Smooth muscle cell (in vitro differentiated cells): Measurements from ENCODE around the gene CFAP69. TPM values are rescaled to one million over a fixed set of nuclear protein-coding genes. Genes with fewer than 3 reads are reported as not detected.

ENCODE experiments used
- DNase-seq: peaks from one replicate; lab custom pipeline; 2025; ENCODE audit not compliant: unreplicated experiment; lab: John Stamatoyannopoulos, UW
- H2AFZ ChIP-seq: fragments of 200-600 bp; sonication (generic); 2 replicates; pipeline ENCODE4 v1.6.0; 2016; ENCODE audit warnings: antibody characterized with exemption, low read depth, mild to moderate bottlenecking
- H3F3A ChIP-seq: fragments of 200-600 bp; sonication (generic); 2 replicates; pipeline ENCODE4 v1.6.0; 2017; ENCODE audit warnings: antibody characterized with exemption, low read depth
- H3K27ac ChIP-seq: fragments of 200-600 bp; sonication (generic); 2 replicates; pipeline ENCODE4 v1.5.1; 2016; ENCODE audit warnings: low read depth, mild to moderate bottlenecking
- H3K27me3 ChIP-seq: fragments of 200-600 bp; sonication (generic); 2 replicates; pipeline ENCODE4 v1.6.1; 2016; ENCODE audit warnings: low read depth, mild to moderate bottlenecking
- H3K36me3 ChIP-seq: fragments of 200-600 bp; sonication (generic); 2 replicates; pipeline ENCODE4 v1.5.1; 2016; ENCODE audit warnings: low read depth
- H3K4me1 ChIP-seq: fragments of 200-600 bp; sonication (generic); 2 replicates; pipeline ENCODE4 v1.5.1; 2016; ENCODE audit warnings: low read depth
- H3K4me2 ChIP-seq: fragments of 200-600 bp; sonication (generic); 2 replicates; pipeline ENCODE4 v1.6.0; 2016; ENCODE audit warnings: mild to moderate bottlenecking
- H3K4me3 ChIP-seq: fragments of 200-600 bp; sonication (generic); 2 replicates; pipeline ENCODE4 v1.5.1; 2016; ENCODE audit warnings: mild to moderate bottlenecking
- H3K79me2 ChIP-seq: fragments of 200-600 bp; sonication (generic); 2 replicates; pipeline ENCODE4 v1.6.0; 2016; ENCODE audit warnings: low read depth, mild to moderate bottlenecking
- H3K9ac ChIP-seq: fragments of 200-600 bp; sonication (generic); 2 replicates; pipeline ENCODE4 v1.6.0; 2016; ENCODE audit warnings: low read depth
- H3K9me3 ChIP-seq: fragments of 200-600 bp; sonication (generic); replicated peaks from 2 replicates; pipeline ENCODE4 v1.5.1; 2016; ENCODE audit warnings: low read depth
- H4K20me1 ChIP-seq: fragments of 200-600 bp; sonication (generic); 2 replicates; pipeline ENCODE4 v1.6.0; 2016; ENCODE audit warnings: low read depth
- WGBS: methylation state at CpG from one replicate; pipeline ENCODE4 v1.1.7; 2016; ENCODE audit warnings: low lambda C conversion rate; 5-methylcytosine and 5-hydroxymethylcytosine counted together
- polyA plus RNA-seq: library from polyadenylated mRNA; unstranded; fragments of >200 nt; fragmentation: Nextera tagmentation; extraction: Ambion mirVana; gene quantifications from 2 replicates; pipeline ENCODE4 v1.2.1, GENCODE V29; 2016
- total RNA-seq: library from RNA; depleted of rRNA; stranded (reverse); fragments of >200 nt; gene quantifications from 2 replicates; pipeline ENCODE4 v1.2.3, GENCODE V29; 2014
- TF ChIP-seq, protein P1 (sequence below): fragments of 200-600 bp; sonication (generic); IDR thresholded peaks from 2 replicates; pipeline ENCODE4 v1.5.1; 2017; ENCODE audit warnings: borderline replicate concordance, mild to moderate bottlenecking, antibody characterized with exemption; ENCODE audit not compliant: insufficient read depth, poor library complexity, severe bottlenecking

The CFAP69 gene
- total and polyA plus RNA-seq, 2 experiments from 2014 or later = 0.97 to 8.7 TPM

DNA sequence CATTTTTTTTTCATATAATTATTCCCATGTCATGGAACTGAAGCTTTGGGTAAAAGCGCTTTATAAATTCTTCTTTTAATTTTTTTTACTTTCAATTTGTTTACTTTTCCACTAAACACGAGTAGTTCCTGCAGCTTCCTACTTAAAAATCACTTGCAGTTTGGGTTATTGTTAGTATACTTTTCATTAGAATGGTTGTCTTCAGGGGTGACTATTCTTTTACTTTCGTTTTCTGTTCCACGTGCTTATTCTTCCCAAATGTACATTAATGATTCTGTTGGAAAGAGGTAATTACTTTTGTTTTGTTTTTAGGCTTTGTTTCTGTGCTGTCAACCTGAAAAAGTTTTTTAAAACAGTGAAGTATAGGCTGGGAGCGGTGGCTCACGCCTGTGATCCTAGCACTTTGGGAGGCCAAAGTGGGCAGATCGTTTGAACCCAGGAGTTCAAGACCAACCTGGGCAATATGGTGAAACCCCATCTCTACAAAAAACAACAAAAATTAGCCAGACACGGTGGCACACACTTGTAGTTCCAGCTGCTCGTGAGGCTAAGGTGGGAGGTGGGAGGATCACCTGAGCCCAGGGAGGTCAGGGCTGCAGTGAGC, 5.2 kb upstream of the CFAP69 start:
- no peaks in the 10 kb centered on the region for H3K36me3 ChIP-seq
- no peaks in the 10 kb centered on the region for H4K20me1 ChIP-seq
- no peaks in the 10 kb centered on the region for H3K9me3 ChIP-seq
- no peaks in the 10 kb centered on the region for H3K4me1 ChIP-seq
- TF ChIP-seq, protein P1, sequence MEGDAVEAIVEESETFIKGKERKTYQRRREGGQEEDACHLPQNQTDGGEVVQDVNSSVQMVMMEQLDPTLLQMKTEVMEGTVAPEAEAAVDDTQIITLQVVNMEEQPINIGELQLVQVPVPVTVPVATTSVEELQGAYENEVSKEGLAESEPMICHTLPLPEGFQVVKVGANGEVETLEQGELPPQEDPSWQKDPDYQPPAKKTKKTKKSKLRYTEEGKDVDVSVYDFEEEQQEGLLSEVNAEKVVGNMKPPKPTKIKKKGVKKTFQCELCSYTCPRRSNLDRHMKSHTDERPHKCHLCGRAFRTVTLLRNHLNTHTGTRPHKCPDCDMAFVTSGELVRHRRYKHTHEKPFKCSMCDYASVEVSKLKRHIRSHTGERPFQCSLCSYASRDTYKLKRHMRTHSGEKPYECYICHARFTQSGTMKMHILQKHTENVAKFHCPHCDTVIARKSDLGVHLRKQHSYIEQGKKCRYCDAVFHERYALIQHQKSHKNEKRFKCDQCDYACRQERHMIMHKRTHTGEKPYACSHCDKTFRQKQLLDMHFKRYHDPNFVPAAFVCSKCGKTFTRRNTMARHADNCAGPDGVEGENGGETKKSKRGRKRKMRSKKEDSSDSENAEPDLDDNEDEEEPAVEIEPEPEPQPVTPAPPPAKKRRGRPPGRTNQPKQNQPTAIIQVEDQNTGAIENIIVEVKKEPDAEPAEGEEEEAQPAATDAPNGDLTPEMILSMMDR = no peak
- DNase-seq = no peak
- no peak overlapping the region for H3K4me3 ChIP-seq
- no peaks in the 10 kb centered on the region for H3K79me2 ChIP-seq
- H3K4me2 ChIP-seq = no peak overlapping the region
- H3K9ac ChIP-seq = no peak overlapping the region
- no peaks in the 10 kb centered on the region for H3K27me3 ChIP-seq
- no peaks in the 10 kb centered on the region for H3F3A ChIP-seq
- H3K27ac ChIP-seq = no peak overlapping the region
- no peak overlapping the region for H2AFZ ChIP-seq
- WGBS = 87% methylated on average over 9 of the region's 9 CpGs

DNA sequence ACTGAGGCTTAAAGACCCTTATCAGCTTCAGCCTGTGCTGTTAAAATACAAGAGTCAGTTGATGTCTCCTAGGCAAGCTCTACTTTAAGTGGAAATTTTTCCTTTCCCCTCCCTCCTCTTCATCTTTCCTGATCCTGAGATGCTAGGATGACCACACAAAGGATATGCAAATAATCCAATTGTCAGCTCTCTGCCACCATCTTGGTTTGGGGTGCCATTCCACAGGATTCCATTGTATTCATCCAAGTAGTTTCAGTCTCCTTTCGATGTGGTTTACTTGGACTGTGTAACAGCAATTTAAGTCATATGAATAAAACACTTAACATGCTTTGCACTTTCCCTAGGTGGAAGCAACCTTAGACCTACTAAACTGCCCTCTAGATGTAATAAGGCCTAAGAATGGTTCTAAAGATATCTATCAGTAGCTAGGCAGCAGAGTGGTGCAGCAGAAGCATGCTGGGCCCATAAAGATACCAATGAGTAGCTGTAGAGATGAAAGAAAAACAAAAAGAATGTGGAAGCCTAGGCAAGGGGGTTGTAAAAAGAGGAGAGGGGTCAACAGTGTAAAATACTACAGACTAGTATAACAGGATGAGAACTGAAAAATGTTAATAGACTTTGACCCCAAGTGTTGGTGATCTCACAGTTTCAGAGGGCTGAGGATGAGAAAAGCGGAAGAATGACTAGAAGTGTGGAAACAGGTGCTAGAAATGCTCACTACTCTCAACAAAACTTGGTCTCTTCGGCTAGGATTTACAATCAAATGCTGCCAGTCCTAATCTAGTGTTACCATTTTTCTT, 2.4 kb upstream of the CFAP69 start:
- DNase-seq = no peak
- 91% methylated on average over 3 of the region's 3 CpGs for WGBS
- peaks cover 9% of the 10 kb centered on the region for H3K27me3 ChIP-seq
- no peak overlapping the region for H3K4me2 ChIP-seq
- H4K20me1 ChIP-seq = no peaks in the 10 kb centered on the region
- H3K4me3 ChIP-seq = no peak overlapping the region
- H3K4me1 ChIP-seq = peaks cover 6% of the 10 kb centered on the region
- H2AFZ ChIP-seq = no peak overlapping the region
- no peaks in the 10 kb centered on the region for H3K36me3 ChIP-seq
- no peak overlapping the region for H3K9ac ChIP-seq
- no peaks in the 10 kb centered on the region for H3K9me3 ChIP-seq
- H3K79me2 ChIP-seq = no peaks in the 10 kb centered on the region
- no peaks in the 10 kb centered on the region for H3F3A ChIP-seq
- no peak overlapping the region for H3K27ac ChIP-seq
- TF ChIP-seq, protein P1 = no peak

DNA sequence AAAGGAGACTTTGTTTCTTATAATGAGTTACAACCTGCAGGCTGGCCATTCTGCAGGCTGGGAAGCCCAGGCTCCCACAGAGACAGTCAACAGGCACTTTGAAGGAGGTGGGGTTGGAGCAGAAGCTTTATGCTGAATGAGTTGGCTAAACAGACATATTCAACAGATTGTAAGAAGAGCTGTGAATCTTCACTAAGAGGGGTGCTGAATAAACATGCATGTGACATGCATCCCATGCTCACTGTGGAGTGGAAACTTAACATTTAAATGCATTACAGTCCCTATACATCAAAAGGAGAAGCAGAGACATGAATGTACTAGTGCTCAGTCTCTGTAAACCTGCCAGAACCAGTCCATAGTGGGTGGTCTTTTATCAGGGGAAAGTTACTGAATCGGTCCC, 1.4 kb upstream of the CFAP69 start:
- 79% methylated on average over 1 of the region's 1 CpG for WGBS
- Histone ChIP-seq H3K9me3 (no peaks in the 10 kb centered on the region), H3K4me1 (peaks cover 6% of the 10 kb centered on the region), H3F3A (no peaks in the 10 kb centered on the region), H3K36me3 (no peaks in the 10 kb centered on the region), H3K9ac (no peak overlapping the region), H2AFZ (no peak overlapping the region), H3K79me2 (no peaks in the 10 kb centered on the region), H3K4me2 (no peak overlapping the region), H3K4me3 (no peak overlapping the region), H4K20me1 (no peaks in the 10 kb centered on the region), H3K27me3 (peaks cover 9% of the 10 kb centered on the region), H3K27ac (no peak overlapping the region)
- no peak for DNase-seq
- TF ChIP-seq, protein P1 = no peak
